HG02943 (cell line): ENCODE results near the gene RNF227.

Experiments used
- ATAC-seq: cut with Tn5 transposase; IDR thresholded peaks from one replicate; pipeline ENCODE4 v1.9.1; 2021; ENCODE audit warnings: mild to moderate bottlenecking, low read depth, moderate library complexity; ENCODE audit not compliant: unreplicated experiment

RNF227 gene

GRCh38 chr17:7893187-7893880, 22.8 kb downstream of the RNF227 start:
- no peak for ATAC-seq

DNA sequence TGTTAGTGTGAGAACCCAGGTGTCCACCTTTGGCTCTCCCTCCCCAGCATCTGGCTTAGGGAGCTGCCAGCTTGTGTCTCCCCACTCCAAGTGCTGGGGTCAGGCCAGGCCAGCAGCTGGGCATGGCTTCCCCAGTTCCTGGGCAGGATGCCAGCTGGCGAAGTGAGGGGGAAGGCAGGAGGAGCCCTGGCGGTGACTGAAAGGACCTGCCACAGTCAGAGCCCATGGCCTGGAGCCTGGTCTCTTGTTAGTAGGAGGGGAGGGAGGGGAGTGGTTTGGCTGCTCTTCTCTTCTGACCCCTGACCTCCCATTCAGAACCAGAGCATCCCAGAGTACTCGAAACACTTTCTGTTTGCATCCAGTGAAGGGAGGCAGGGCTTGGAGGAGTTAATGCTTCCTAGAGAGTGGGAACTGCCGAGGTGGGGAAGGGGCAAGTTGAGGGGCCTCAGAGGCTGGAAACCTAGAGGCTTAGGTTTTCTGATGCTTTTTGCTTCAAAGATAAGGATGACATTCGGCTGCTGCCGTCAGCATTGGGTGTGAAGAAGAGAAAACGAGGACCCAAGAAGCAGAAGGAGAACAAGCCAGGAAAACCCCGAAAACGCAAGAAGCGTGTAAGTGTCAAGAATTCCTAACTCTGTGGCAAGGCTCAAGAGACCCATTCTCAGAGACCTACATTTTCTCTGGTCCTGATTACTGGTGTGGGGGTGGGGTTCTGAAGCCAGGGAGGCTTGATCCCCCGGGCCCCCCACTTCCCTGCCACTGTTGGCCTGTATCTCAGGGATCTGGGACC, 26.7 kb downstream of the RNF227 start:
- ATAC-seq: no peak

DNA sequence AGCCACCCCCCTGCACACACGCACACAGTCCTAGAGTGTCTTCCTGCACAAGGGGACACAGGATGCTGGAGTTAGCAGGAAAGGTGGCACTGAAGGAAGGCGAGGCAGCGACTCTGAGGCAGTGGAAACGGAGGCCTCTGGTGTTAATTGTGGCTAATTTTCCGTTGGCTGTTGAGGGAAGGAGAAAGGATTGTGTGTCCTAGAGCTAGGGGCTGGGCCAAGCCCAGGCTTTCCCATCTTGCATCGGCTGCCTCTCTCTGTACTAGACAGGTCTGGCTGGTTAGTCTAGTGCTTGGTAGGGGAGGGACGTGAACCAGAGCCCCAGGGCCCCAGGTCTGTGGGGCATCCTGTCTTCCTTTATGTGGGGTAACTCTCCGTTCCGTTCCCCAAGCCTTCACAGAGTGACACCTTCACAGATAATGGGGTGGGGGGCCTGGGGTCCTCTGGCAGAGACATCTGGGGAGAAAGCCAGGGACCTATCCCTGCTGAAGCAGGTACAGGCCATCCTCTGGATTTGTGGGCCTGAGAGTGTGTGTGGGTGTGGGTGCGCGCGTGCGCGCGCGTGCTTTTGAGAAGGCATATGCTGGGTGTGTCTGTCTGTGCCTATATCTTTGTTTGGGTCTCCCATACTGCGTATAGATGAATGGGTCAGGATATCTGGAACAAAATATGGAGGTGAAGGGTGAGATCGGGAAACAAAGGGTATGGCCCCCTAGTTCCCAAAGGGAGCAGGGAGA, 27.7 kb downstream of the RNF227 start, which contains the start of gene CHD3:
Gene CHD3 (plus strand): TSS at position 606 of the 737 bp plus-strand sequence. CDS start 212 bp downstream, outside the sequence.
- ATAC-seq: no peak

DNA sequence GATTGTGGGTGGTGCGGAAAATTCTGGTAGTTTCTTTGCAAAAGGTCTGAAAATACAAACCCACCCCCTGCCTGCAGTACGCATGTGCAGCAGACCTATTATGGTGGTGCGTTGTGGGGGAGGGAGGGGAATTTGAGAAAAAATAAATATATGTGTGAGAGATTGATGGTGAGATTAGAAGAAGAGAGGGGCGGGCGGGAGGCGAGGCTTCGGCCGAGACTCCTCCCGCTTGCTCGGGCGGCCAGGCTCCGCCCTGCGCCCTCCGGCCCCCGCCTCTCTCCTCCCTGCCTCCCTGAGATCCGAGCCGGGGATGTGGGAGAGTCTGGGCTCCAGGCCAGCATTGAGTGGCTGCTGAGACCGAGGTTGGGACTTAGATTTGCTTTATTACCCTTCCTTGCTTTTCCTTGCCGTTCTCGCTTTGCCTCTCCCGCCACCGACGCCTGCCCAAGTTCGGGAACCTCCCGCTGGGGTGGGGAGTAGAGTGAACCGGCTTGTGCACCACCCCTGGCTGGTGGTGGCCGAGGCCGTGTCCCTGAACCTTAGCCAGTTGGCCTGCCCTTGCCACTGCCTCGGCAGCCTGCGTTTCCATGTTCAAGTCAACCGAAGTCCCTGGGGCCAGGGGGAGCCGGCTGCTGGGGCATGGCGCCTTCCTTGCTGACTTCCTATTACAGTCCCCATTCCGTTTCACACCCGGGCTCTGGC, 28.5 kb downstream of the RNF227 start:
- ATAC-seq: peak; percentile 41

- ATAC-seq: no peak
These were observed 29.0 kb downstream of the RNF227 start for GRCh38 chr17:7887038-7887481.

- no peak for ATAC-seq
These were observed 29.7 kb downstream of the RNF227 start for GRCh38 chr17:7886227-7887037.

GRCh38 chr17:7885367-7886226, 30.5 kb downstream of the RNF227 start:
- no peak for ATAC-seq

GRCh38 chr17:7884581-7885366, 31.3 kb downstream of the RNF227 start:
- no peak for ATAC-seq

DNA sequence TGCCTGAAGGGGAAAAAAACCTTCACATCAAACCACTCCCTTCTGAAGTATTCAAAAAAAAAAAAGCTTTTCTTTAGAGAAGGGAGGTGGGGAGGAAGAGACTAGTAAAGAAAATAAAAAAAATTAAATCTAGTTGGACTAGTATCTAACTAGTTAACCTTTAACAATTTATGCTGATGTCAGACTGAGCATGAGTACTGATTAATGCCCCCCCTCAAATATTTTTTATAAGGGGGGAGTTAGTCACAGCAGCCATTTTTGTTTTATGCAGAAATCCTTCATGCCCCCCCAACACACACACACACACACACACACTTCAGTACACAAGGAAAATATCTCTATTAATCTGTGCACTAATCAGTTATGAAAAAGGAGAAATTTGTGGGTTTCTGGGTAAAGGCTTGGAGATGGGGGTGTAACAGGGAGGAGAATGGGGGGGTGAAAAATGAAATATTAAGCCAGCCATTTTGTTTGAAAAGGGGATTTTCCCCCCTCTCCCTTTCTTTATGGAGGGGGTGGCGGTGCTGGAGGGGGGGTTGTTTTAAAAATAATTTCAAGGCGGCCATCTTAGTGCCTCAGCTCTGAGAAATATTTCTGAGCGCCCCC, 32.2 kb downstream of the RNF227 start:
- no peak for ATAC-seq

GRCh38 chr17:7882629-7883028, 33.5 kb downstream of the RNF227 start:
- ATAC-seq: no peak

GRCh38 chr17:7882068-7882467, 34.0 kb downstream of the RNF227 start:
- no peak for ATAC-seq

DNA sequence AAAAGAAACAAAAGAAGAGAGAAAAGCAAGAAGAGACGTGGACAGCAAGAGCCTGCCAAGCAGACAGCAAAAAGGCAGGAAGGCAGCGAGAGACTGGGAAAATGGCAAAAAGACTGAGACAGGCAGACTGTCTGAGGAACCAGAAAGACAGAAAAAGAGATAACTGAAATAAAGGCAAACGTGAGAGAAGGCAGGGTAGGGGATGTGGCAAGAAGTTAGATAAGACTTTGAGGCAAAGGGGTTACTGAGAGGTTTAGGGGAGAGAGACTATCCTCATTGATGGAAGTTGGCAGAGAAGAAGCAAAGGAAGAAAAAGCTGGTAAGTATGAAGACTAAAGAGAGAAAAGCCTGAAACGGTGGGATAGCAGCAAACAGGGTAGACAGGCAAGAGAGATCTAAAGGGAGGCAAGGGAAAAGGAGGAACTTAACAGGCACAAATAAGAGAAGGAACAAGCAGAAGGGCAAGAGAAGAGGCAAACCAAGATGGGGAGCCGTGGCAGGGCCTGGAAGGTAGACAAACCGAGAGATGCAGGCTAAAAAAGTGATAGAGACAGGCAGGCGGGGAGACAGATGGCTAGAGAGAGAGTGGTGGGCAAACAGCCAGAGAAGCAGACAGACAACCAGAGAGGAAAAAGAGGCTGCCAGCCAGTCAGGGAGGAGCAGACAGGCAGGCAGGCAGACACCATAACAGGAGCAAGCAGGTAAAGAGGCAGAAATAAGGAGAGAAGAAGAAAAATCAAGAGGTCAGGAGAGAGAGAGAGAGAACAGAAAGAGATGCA, 34.6 kb downstream of the RNF227 start:
- ATAC-seq: no peak

GRCh38 chr17:7880076-7880868, 35.8 kb downstream of the RNF227 start:
- ATAC-seq: no peak

DNA sequence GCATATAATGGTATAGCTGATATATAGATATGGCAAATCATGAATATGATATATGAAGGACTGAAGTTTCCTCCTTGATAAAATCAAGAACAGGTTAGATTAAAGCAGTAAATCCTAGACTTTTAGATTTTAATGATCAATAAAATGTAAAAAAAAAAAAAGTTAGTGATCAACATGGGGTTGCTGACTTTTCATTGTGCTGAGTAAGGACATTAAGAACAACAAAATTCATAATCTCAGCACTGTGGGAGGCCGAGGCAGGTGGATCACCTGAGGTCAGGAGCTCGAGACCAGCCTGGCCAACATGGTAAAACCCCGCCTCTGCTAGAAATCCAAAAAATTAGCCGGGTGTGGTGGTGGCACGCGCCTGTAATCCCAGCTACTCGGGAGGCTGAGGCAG, 37.9 kb downstream of the RNF227 start:
- ATAC-seq: no peak

DNA sequence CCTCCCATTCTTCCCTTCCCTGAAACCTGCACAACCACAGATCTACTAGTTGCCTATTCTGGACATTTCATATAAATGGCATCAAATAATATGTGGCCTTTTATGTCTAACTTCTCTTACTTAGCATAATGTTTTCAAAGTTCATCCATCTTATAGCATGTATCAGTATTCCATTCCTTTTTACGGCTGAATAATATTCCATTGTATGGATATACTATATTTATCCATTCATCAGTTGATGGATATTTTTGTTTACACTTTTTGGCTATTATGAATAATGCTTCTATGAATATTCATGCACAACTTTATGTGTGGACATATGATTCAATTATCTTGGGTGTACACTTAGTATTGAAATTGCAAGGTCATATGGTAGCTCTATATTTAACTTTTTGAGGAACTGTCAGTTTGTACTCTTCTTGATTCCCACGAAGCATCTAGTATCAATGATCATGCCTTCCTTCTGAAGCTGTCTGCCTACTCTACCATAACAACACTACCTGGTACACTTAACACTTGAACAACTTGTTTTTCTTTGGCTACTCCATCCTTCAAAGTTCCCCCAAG, 40.2 kb downstream of the RNF227 start:
- no peak for ATAC-seq

DNA sequence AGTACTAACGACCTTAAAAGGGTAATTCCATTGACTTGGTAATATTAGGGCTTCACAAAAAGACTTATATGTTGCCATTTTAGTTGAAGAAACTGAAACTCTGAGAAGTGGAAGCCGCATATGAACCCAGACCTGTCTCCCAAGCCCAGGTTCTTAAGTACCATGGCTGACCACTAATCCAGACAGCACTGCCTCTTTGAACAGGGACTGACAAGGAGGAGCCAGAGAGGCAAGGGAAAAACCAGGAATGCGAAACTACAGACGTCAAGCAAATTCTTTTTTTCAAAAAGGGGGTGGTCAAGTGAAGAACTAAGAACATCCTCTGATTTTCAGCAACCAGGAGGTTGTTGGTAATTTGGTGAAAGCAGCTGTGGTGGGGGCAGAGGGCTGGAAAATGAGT, 43.0 kb downstream of the RNF227 start:
- no peak for ATAC-seq
